Measurements from ENCODE around the gene ATP8A2. TPM values are rescaled to one million over a fixed set of nuclear protein-coding genes. Genes with fewer than 3 reads are reported as not detected.
A peak's percentile ranks its signal among the peaks of the same experiment; 100 is the strongest.

The ATP8A2 gene
- total RNA-seq, 1 experiment from 2014 or later: 5.2 TPM

DNA sequence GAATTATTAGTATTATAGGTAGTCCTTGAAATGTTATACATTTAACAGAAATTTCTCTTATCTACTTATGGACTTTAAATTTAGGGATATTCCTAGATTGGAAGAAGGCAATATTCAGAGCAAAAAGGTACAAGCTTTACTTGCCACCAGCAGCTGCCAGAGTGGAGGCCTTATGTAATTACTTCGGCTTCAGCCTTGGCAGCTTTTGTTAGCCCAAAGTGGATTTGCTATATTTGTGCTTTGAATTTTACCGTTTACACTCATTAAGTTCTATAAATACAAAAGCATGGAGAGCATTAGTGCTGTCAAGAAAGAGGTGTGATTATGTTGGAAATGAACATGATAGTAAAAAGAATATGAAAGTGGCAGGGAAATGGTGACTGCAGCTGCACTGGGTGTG lies 319.9 kb downstream of the ATP8A2 start (continued):
- TF ChIP-seq, protein P1, sequence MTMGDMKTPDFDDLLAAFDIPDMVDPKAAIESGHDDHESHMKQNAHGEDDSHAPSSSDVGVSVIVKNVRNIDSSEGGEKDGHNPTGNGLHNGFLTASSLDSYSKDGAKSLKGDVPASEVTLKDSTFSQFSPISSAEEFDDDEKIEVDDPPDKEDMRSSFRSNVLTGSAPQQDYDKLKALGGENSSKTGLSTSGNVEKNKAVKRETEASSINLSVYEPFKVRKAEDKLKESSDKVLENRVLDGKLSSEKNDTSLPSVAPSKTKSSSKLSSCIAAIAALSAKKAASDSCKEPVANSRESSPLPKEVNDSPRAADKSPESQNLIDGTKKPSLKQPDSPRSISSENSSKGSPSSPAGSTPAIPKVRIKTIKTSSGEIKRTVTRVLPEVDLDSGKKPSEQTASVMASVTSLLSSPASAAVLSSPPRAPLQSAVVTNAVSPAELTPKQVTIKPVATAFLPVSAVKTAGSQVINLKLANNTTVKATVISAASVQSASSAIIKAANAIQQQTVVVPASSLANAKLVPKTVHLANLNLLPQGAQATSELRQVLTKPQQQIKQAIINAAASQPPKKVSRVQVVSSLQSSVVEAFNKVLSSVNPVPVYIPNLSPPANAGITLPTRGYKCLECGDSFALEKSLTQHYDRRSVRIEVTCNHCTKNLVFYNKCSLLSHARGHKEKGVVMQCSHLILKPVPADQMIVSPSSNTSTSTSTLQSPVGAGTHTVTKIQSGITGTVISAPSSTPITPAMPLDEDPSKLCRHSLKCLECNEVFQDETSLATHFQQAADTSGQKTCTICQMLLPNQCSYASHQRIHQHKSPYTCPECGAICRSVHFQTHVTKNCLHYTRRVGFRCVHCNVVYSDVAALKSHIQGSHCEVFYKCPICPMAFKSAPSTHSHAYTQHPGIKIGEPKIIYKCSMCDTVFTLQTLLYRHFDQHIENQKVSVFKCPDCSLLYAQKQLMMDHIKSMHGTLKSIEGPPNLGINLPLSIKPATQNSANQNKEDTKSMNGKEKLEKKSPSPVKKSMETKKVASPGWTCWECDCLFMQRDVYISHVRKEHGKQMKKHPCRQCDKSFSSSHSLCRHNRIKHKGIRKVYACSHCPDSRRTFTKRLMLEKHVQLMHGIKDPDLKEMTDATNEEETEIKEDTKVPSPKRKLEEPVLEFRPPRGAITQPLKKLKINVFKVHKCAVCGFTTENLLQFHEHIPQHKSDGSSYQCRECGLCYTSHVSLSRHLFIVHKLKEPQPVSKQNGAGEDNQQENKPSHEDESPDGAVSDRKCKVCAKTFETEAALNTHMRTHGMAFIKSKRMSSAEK (CRISPR knock-in tag; IDR thresholded peaks at IDR 0.05; ENCODE audit: borderline replicate concordance): no peak
- TF ChIP-seq CREM (CRISPR knock-in tag; IDR thresholded peaks at IDR 0.05) (no peak), NFE2L1 (CRISPR knock-in tag; IDR thresholded peaks at IDR 0.05) (no peak), HMGA2 (CRISPR knock-in tag; IDR thresholded peaks at IDR 0.05) (no peak), NR3C1 (CRISPR knock-in tag; conservative IDR thresholded peaks at IDR 0.05; ENCODE audit: low read depth) (no peak), TEAD4 (CRISPR knock-in tag; IDR thresholded peaks at IDR 0.05) (no peak), FOXK1 (CRISPR knock-in tag; IDR thresholded peaks at IDR 0.05) (no peak)
- TF ChIP-seq, protein P2, sequence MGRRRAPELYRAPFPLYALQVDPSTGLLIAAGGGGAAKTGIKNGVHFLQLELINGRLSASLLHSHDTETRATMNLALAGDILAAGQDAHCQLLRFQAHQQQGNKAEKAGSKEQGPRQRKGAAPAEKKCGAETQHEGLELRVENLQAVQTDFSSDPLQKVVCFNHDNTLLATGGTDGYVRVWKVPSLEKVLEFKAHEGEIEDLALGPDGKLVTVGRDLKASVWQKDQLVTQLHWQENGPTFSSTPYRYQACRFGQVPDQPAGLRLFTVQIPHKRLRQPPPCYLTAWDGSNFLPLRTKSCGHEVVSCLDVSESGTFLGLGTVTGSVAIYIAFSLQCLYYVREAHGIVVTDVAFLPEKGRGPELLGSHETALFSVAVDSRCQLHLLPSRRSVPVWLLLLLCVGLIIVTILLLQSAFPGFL (CRISPR knock-in tag; IDR thresholded peaks at IDR 0.05; ENCODE audit: borderline replicate concordance): no peak
- TF ChIP-seq, protein P3, sequence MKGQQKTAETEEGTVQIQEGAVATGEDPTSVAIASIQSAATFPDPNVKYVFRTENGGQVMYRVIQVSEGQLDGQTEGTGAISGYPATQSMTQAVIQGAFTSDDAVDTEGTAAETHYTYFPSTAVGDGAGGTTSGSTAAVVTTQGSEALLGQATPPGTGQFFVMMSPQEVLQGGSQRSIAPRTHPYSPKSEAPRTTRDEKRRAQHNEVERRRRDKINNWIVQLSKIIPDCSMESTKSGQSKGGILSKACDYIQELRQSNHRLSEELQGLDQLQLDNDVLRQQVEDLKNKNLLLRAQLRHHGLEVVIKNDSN (CRISPR knock-in tag; IDR thresholded peaks at IDR 0.05): no peak
- TF ChIP-seq, protein P4, sequence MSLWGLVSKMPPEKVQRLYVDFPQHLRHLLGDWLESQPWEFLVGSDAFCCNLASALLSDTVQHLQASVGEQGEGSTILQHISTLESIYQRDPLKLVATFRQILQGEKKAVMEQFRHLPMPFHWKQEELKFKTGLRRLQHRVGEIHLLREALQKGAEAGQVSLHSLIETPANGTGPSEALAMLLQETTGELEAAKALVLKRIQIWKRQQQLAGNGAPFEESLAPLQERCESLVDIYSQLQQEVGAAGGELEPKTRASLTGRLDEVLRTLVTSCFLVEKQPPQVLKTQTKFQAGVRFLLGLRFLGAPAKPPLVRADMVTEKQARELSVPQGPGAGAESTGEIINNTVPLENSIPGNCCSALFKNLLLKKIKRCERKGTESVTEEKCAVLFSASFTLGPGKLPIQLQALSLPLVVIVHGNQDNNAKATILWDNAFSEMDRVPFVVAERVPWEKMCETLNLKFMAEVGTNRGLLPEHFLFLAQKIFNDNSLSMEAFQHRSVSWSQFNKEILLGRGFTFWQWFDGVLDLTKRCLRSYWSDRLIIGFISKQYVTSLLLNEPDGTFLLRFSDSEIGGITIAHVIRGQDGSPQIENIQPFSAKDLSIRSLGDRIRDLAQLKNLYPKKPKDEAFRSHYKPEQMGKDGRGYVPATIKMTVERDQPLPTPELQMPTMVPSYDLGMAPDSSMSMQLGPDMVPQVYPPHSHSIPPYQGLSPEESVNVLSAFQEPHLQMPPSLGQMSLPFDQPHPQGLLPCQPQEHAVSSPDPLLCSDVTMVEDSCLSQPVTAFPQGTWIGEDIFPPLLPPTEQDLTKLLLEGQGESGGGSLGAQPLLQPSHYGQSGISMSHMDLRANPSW (CRISPR knock-in tag; conservative IDR thresholded peaks at IDR 0.05; ENCODE audit: low read depth): no peak
- TF ChIP-seq, protein P5, sequence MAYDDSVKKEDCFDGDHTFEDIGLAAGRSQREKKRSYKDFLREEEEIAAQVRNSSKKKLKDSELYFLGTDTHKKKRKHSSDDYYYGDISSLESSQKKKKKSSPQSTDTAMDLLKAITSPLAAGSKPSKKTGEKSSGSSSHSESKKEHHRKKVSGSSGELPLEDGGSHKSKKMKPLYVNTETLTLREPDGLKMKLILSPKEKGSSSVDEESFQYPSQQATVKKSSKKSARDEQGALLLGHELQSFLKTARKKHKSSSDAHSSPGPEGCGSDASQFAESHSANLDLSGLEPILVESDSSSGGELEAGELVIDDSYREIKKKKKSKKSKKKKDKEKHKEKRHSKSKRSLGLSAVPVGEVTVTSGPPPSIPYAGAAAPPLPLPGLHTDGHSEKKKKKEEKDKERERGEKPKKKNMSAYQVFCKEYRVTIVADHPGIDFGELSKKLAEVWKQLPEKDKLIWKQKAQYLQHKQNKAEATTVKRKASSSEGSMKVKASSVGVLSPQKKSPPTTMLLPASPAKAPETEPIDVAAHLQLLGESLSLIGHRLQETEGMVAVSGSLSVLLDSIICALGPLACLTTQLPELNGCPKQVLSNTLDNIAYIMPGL (CRISPR knock-in tag; IDR thresholded peaks at IDR 0.05): no peak
- TF ChIP-seq, protein P6, sequence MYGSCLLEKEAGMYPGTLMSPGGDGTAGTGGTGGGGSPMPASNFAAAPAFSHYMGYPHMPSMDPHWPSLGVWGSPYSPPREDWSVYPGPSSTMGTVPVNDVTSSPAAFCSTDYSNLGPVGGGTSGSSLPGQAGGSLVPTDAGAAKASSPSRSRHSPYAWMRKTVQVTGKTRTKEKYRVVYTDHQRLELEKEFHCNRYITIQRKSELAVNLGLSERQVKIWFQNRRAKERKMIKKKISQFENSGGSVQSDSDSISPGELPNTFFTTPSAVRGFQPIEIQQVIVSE (CRISPR knock-in tag; IDR thresholded peaks at IDR 0.05; ENCODE audit: borderline replicate concordance): no peak

DNA sequence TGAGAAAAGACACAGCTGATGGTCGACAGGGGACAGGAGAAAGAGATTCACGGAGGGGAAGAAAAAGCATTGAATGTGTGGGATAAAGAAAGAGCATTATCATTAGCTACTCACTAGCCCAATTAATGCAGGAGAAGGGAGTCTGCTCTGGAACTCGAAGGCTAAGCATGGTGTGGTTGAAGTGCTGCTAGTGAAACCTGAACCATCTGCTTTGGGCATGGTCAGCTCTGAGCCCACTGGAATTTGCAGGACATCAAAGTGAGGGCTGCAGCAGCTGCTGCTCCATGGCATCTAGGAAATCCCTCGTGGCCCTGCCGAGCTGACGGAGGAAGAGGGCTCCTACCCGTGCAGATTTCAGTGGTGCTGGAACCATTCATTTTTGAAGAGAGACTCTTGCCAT lies 320.3 kb downstream of the ATP8A2 start:
- Mint-ChIP-seq H3K4me3 (no peak overlapping the region), H3K27me3 (ENCODE audit: low read depth) (no peaks in the 10 kb centered on the region), H3K36me3 (no peaks in the 10 kb centered on the region; the same call in 1 of the 2 replicates), H3K27ac (no peak overlapping the region), H3K9me3 (peaks cover 16% of the 10 kb centered on the region), H3K4me1 (peaks cover 10% of the 10 kb centered on the region)
- ATAC-seq (peak; percentile 59), DNase-seq (ENCODE audit: low spot score) (no peak)
- CTCF ChIA-PET: no interaction called here
- POLR2A ChIA-PET: no interaction called here
- TF ChIP-seq, protein P7, sequence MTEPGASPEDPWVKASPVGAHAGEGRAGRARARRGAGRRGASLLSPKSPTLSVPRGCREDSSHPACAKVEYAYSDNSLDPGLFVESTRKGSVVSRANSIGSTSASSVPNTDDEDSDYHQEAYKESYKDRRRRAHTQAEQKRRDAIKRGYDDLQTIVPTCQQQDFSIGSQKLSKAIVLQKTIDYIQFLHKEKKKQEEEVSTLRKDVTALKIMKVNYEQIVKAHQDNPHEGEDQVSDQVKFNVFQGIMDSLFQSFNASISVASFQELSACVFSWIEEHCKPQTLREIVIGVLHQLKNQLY (CRISPR knock-in tag; IDR thresholded peaks at IDR 0.05): no peak
- no peak for TF ChIP-seq CBFB (CRISPR knock-in tag; IDR thresholded peaks at IDR 0.05; ENCODE audit: low read depth)
- TF ChIP-seq, protein P8, sequence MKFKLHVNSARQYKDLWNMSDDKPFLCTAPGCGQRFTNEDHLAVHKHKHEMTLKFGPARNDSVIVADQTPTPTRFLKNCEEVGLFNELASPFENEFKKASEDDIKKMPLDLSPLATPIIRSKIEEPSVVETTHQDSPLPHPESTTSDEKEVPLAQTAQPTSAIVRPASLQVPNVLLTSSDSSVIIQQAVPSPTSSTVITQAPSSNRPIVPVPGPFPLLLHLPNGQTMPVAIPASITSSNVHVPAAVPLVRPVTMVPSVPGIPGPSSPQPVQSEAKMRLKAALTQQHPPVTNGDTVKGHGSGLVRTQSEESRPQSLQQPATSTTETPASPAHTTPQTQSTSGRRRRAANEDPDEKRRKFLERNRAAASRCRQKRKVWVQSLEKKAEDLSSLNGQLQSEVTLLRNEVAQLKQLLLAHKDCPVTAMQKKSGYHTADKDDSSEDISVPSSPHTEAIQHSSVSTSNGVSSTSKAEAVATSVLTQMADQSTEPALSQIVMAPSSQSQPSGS (CRISPR knock-in tag; IDR thresholded peaks at IDR 0.05; ENCODE audit: borderline replicate concordance, low read depth): no peak
- no peak for TF ChIP-seq EMX1 (CRISPR knock-in tag; IDR thresholded peaks at IDR 0.05)
- no peak for TF ChIP-seq ZNF232 (CRISPR knock-in tag; IDR thresholded peaks at IDR 0.05)
- TF ChIP-seq OVOL2 (CRISPR knock-in tag; IDR thresholded peaks at IDR 0.05; ENCODE audit: borderline replicate concordance): no peak
- no peak for TF ChIP-seq NR3C1 (CRISPR knock-in tag; conservative IDR thresholded peaks at IDR 0.05; ENCODE audit: low read depth)

Data from WTC11 (cell line).